ENCODE data around the gene THNSL1. TPM values are rescaled to one million over a fixed set of nuclear protein-coding genes. Genes with fewer than 3 reads are reported as not detected.

The THNSL1 gene
- total RNA-seq, 1 donor from 2014 or later = 2.7 TPM

- peak; percentile 68 to 76 for ATAC-seq
- TF ChIP-seq CTCF (IDR thresholded peaks at IDR 0.05) = no peak
- DNase-seq = peak; percentile 63
- peaks cover 9% of the 10 kb centered on the region for H3K4me1 ChIP-seq
- intact Hi-C loops (cut with DNase I) = no loop called here
- H3K27ac ChIP-seq = no peak overlapping the region
- no peak overlapping the region for H3K4me3 ChIP-seq
- no peaks in the 10 kb centered on the region for H3K9me3 ChIP-seq
- H3K27me3 ChIP-seq (ENCODE audit: low read depth) = no peaks in the 10 kb centered on the region
- no peaks in the 10 kb centered on the region for H3K36me3 ChIP-seq
Measured at GRCh38 chr10:25059990-25060389, 43.6 kb downstream of the THNSL1 start.

DNA sequence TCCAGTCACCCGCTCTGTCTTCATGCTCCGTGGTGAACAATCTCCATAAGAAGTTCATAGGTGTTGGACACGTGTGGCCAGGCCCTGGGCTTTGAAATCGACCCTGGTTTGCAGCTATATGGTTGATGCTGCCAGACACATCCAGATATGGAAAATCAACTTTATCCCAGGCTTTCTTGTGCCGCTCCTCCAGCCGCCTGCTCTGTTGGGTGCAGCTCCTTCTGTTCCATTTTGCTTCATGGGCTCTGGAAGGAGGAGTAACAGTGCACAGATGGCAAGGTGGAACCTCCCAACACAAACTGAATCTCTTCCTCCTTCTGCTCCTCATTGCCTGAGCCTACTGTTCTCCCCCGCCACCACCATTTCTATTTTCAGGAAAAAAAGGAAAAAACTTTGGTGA, 44.7 kb downstream of the THNSL1 start:
- Histone ChIP-seq H3K27ac (no peak overlapping the region), H3K27me3 (ENCODE audit: low read depth) (no peaks in the 10 kb centered on the region), H3K4me1 (peaks cover 9% of the 10 kb centered on the region), H3K4me3 (no peak overlapping the region), H3K36me3 (no peaks in the 10 kb centered on the region), H3K9me3 (no peaks in the 10 kb centered on the region)
- DNase-seq = no peak
- intact Hi-C loops (cut with DNase I) = no loop called here
- no peak for ATAC-seq
- no peak for TF ChIP-seq CTCF (IDR thresholded peaks at IDR 0.05)

DNA sequence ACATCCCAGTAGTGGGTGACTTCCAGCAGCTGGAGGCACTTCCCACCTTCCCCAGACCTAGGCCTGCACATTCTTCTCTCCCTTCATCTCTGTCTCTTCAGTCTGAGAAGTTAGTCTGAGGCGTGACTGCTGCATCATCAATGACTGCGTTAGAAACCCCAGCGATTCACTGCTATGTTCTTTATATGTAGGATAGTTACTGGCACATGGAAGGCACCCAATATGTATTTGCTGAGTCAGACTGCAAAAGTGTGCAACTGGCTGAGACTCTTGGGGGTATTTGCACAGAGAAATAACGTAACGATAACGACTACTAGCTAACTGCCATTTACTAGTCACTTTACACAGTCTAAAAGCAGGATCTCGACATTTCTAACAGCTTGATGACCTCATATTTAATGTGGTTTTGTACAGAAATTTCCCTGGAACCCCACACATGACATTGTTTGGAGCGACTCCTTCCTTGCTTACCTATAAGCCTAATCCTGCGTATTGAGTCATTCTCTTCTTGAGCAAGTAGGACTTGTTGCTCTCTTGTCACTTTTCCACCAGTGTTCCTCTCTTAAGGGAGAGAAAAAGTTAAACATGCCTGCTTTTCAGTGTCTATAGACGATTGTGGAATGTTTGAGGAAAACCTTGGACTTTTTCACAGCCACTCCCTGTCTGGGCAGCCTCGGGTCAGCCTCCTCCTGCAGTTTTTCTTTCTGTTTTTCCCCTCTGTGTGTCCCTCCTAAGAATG, 45.5 kb downstream of the THNSL1 start:
- peak overlapping the region; percentile 64 for H3K27ac ChIP-seq
- no peak for DNase-seq

GRCh38 chr10:25063157-25063556, 46.7 kb downstream of the THNSL1 start:
- ATAC-seq (no peak), DNase-seq (no peak)
- Histone ChIP-seq H3K36me3 (no peaks in the 10 kb centered on the region), H3K4me1 (peaks cover 9% of the 10 kb centered on the region), H3K27me3 (ENCODE audit: low read depth) (no peaks in the 10 kb centered on the region), H3K9me3 (no peaks in the 10 kb centered on the region), H3K27ac (no peak overlapping the region), H3K4me3 (no peak overlapping the region)
- TF ChIP-seq CTCF (IDR thresholded peaks at IDR 0.05) = no peak
- intact Hi-C loops (cut with DNase I) = no loop called here

More for the DNA sequence above, 45.5 kb downstream of the THNSL1 start:
- H3K27me3 ChIP-seq (ENCODE audit: low read depth) = no peaks in the 10 kb centered on the region
- ATAC-seq = peak in 1 of 2 donors; percentile 28
- no peaks in the 10 kb centered on the region for H3K9me3 ChIP-seq
- no peak for TF ChIP-seq CTCF (IDR thresholded peaks at IDR 0.05)
- intact Hi-C loops (cut with DNase I) = no loop called here
- peaks cover 9% of the 10 kb centered on the region for H3K4me1 ChIP-seq
- H3K4me3 ChIP-seq = peak overlapping the region; percentile 23
- H3K36me3 ChIP-seq = no peaks in the 10 kb centered on the region

DNA sequence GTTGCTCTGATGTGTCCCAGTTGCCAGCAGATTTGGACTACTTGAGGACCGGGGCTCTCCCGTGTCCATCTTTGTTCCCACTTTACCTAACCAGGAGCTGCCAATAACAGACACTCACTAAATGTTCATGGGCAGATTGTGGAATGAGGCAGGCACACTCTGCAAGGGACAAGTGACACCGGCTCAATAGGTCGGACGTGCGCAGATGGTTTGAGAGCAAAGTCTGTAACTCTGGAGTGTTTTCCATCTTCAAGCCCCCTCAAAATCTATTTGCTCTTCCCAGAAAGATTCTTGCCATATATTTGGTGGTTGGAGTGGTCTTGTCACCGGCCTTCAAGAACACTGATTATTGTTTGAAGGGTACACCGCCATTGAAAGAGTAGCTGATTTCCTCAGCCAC, 47.2 kb downstream of the THNSL1 start:
- Histone ChIP-seq H3K4me1 (peaks cover 9% of the 10 kb centered on the region), H3K27ac (no peak overlapping the region), H3K36me3 (no peaks in the 10 kb centered on the region), H3K27me3 (ENCODE audit: low read depth) (no peaks in the 10 kb centered on the region), H3K4me3 (no peak overlapping the region), H3K9me3 (no peaks in the 10 kb centered on the region)
- intact Hi-C loops (cut with DNase I) = no loop called here
- ATAC-seq (no peak), DNase-seq (no peak)
- no peak for TF ChIP-seq CTCF (IDR thresholded peaks at IDR 0.05)

Measured in lower lobe of right lung (tissue), 2 donors.